AG10803 (cell line): ENCODE results near the gene CCDC9B.

Experiments used
- DNase-seq: peaks from one replicate; pipeline ENCODE4 v3.0.0; 2010; ENCODE audit warnings: low read depth
- H3K4me3 ChIP-seq: 2 replicates; pipeline ENCODE4 v1.5.1; 2011; ENCODE audit warnings: mild to moderate bottlenecking, low read length, control low read depth
- CTCF ChIP-seq: conservative IDR thresholded peaks from 2 replicates; pipeline ENCODE4 v1.5.1; 2011; ENCODE audit warnings: mild to moderate bottlenecking, low read length, control low read depth, inconsistent platforms

Gene CCDC9B

GRCh38 chr15:40285151-40285550, 55.6 kb downstream of the CCDC9B start:
- peak; percentile 55 for DNase-seq
- H3K4me3 ChIP-seq = no peak overlapping the region

GRCh38 chr15:40283615-40284300, 57.0 kb downstream of the CCDC9B start:
- H3K4me3 ChIP-seq = no peak overlapping the region
- TF ChIP-seq CTCF = no peak
- DNase-seq = no peak

More at GRCh38 chr15:40285151-40285550, 55.6 kb downstream of the CCDC9B start:
- TF ChIP-seq CTCF = no peak

- TF ChIP-seq CTCF = no peak
- H3K4me3 ChIP-seq = peak within 1 kb of the TSS; percentile 40
- DNase-seq = no peak
Observed at GRCh38 chr15:40282869-40283614, 57.7 kb downstream of the CCDC9B start, which contains the start of gene ANKRD63. Gene ANKRD63, minus strand, starts transcription at chr15:40283064. Its CDS starts 478 bp downstream, at chr15:40282586.

- DNase-seq = no peak
- H3K4me3 ChIP-seq = peak overlapping the region; percentile 40
- no peak for TF ChIP-seq CTCF
Observed at GRCh38 chr15:40282147-40282868, 58.4 kb downstream of the CCDC9B start.

- DNase-seq = no peak
Observed at GRCh38 chr15:40281801-40282146, 59.0 kb downstream of the CCDC9B start.

More at GRCh38 chr15:40281801-40282146, 59.0 kb downstream of the CCDC9B start:
- TF ChIP-seq CTCF = no peak
- no peak overlapping the region for H3K4me3 ChIP-seq
